Measurements from ENCODE around the gene DAGLA.

- TF ChIP-seq, protein P1, sequence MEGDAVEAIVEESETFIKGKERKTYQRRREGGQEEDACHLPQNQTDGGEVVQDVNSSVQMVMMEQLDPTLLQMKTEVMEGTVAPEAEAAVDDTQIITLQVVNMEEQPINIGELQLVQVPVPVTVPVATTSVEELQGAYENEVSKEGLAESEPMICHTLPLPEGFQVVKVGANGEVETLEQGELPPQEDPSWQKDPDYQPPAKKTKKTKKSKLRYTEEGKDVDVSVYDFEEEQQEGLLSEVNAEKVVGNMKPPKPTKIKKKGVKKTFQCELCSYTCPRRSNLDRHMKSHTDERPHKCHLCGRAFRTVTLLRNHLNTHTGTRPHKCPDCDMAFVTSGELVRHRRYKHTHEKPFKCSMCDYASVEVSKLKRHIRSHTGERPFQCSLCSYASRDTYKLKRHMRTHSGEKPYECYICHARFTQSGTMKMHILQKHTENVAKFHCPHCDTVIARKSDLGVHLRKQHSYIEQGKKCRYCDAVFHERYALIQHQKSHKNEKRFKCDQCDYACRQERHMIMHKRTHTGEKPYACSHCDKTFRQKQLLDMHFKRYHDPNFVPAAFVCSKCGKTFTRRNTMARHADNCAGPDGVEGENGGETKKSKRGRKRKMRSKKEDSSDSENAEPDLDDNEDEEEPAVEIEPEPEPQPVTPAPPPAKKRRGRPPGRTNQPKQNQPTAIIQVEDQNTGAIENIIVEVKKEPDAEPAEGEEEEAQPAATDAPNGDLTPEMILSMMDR (IDR thresholded peaks at IDR 0.05; ENCODE audit: poor library complexity) = no peak
- TF ChIP-seq EZH2 (IDR thresholded peaks at IDR 0.05; ENCODE audit: borderline replicate concordance) = no peak
These were observed 72.8 kb downstream of the DAGLA start for GRCh38 chr11:61752925-61753521.

All from hepatocyte (in vitro differentiated cells).